Upper lobe of right lung (tissue), 1 donor: Measurements from ENCODE around the gene CTXN1. TPM values are rescaled to one million over a fixed set of nuclear protein-coding genes. Genes with fewer than 3 reads are reported as not detected.

Source experiments
- ATAC-seq: fragments of 200-7000 bp; cut with Tn5 transposase; one replicate; pipeline ENCODE4 v1.9.1; 2020; ENCODE audit warnings: mild to moderate bottlenecking, moderate library complexity
- DNase-seq: peaks from one replicate; pipeline ENCODE4 v3.0.0-alpha.2; 2020
- H3K27ac ChIP-seq: fragments of 200-600 bp; one replicate; pipeline ENCODE4 v1.8.0; 2022
- H3K27me3 ChIP-seq: fragments of 200-600 bp; one replicate; pipeline ENCODE4 v1.8.0; 2022; ENCODE audit warnings: mild to moderate bottlenecking
- H3K36me3 ChIP-seq: fragments of 200-600 bp; one replicate; pipeline ENCODE4 v1.8.0; 2022
- H3K4me1 ChIP-seq: fragments of 200-600 bp; one replicate; pipeline ENCODE4 v1.8.0; 2022
- H3K4me3 ChIP-seq: fragments of 200-600 bp; one replicate; pipeline ENCODE4 v1.8.0; 2022; ENCODE audit warnings: mild to moderate bottlenecking
- H3K9me3 ChIP-seq: fragments of 200-600 bp; one replicate; pipeline ENCODE4 v1.8.0; 2022
- CTCF ChIP-seq: fragments of 200-600 bp; IDR thresholded peaks from one replicate; pipeline ENCODE4 v1.8.0; 2022; ENCODE audit warnings: antibody characterized with exemption
- intact Hi-C: fragments of 100-400 bp; cut with DNase I; formaldehyde crosslinking; loops from one replicate; pipeline ENCODE4 v1.11.0; 2022
- long read RNA-seq: library from polyadenylated mRNA; unstranded; transcript quantifications from one replicate; pipeline ENCODE4 v2.0.0, GENCODE V29; 2021
- total RNA-seq: library from RNA; stranded (reverse); fragmentation: NEBNext Ultra II Directional; extraction: Animal tissue kit (Norgen Biotek cat#: 25700); gene quantifications from one replicate; pipeline ENCODE4 v1.2.1, GENCODE V29; 2021
- donor health status: DM: no; HTN: yes; CAD: no; lungs with severe emphysema.

CTXN1 gene
- total RNA-seq, result 1.2 TPM
- long read RNA-seq, partial matches to known transcripts, result 0 of 2 reads
- long read RNA-seq, other reads (novel, unspliced or antisense), result 0 of 2 reads

- Histone ChIP-seq H3K4me3 (peak within 1 kb of the TSS; percentile 46), H3K27ac (no peak within 1 kb of the TSS), H3K36me3 (peaks cover 23% of the 10 kb centered on the region), H3K9me3 (no peaks in the 10 kb centered on the region), H3K27me3 (no peaks in the 10 kb centered on the region), H3K4me1 (peaks cover 28% of the 10 kb centered on the region)
- no peak for TF ChIP-seq CTCF
- ATAC-seq (peak; percentile 67), DNase-seq (peak; percentile 83)
- intact Hi-C loops, result no loop called here
Observed at GRCh38 chr19:7926021-7926726, at the start of gene CTXN1. TSS of gene CTXN1 (minus strand) at chr19:7926135. CDS start at chr19:7925538, 597 bp downstream.

GRCh38 chr19:7975037-7975436 lies 49.1 kb upstream of the CTXN1 start:
- no peak for DNase-seq
- no peaks in the 10 kb centered on the region for H3K9me3 ChIP-seq
- intact Hi-C loops, result no loop called here
- H3K36me3 ChIP-seq, result peaks cover 53% of the 10 kb centered on the region
- no peak for TF ChIP-seq CTCF
- H3K27ac ChIP-seq, result no peak overlapping the region
- H3K4me3 ChIP-seq, result no peak overlapping the region
- H3K4me1 ChIP-seq, result no peaks in the 10 kb centered on the region
- no peak for ATAC-seq
- no peaks in the 10 kb centered on the region for H3K27me3 ChIP-seq

- ATAC-seq, result no peak
- DNase-seq, result no peak
- intact Hi-C loops, result no loop called here
Observed at GRCh38 chr19:7973883-7974282, 47.9 kb upstream of the CTXN1 start.

GRCh38 chr19:7971553-7972520 lies 45.9 kb upstream of the CTXN1 start:
- intact Hi-C loops, result no loop called here
- peaks cover 63% of the 10 kb centered on the region for H3K36me3 ChIP-seq

More at GRCh38 chr19:7973883-7974282, 47.9 kb upstream of the CTXN1 start:
- Histone ChIP-seq H3K27ac (no peak overlapping the region), H3K27me3 (no peaks in the 10 kb centered on the region), H3K4me1 (no peaks in the 10 kb centered on the region), H3K9me3 (no peaks in the 10 kb centered on the region), H3K36me3 (peaks cover 52% of the 10 kb centered on the region), H3K4me3 (no peak overlapping the region)
- TF ChIP-seq CTCF, result no peak

More at GRCh38 chr19:7971553-7972520, 45.9 kb upstream of the CTXN1 start:
- no peak for TF ChIP-seq CTCF
- DNase-seq, result no peak
- Histone ChIP-seq H3K4me3 (no peak overlapping the region), H3K4me1 (no peaks in the 10 kb centered on the region), H3K9me3 (no peaks in the 10 kb centered on the region), H3K27me3 (no peaks in the 10 kb centered on the region), H3K27ac (no peak overlapping the region)
- ATAC-seq, result no peak
